Activated CD4-positive, alpha-beta T cell treated with anti-CD3 and anti-CD28 coated beads for 1 hour (primary cell): ENCODE data around the gene FAM180A.
"Not testable (repeated sequence)": the region's sequence is repeated elsewhere in the genome, so short reads cannot be mapped to it uniquely, and the experiment has no call there.

Source experiments
- DNase-seq: peaks from one replicate; pipeline ENCODE4 v3.0.0-alpha.2; 2020

Gene FAM180A

DNA sequence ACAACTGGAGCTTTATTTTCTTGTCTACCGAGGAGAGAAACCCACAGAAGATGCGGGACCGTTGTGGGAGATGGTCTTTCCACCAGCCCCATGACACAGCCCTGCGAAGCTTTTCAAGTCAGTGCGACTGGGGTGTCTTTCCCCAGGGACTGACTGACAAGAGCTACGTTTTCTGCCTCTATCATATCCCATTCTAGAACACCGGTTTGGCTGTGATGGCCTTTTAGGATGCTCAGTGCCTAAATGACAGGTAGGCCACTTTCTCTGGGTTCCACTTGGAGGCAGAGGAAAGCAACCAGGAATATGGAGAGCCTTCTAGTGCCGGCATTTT lies 37.5 kb downstream of the FAM180A start:
- DNase-seq: no peak

DNA sequence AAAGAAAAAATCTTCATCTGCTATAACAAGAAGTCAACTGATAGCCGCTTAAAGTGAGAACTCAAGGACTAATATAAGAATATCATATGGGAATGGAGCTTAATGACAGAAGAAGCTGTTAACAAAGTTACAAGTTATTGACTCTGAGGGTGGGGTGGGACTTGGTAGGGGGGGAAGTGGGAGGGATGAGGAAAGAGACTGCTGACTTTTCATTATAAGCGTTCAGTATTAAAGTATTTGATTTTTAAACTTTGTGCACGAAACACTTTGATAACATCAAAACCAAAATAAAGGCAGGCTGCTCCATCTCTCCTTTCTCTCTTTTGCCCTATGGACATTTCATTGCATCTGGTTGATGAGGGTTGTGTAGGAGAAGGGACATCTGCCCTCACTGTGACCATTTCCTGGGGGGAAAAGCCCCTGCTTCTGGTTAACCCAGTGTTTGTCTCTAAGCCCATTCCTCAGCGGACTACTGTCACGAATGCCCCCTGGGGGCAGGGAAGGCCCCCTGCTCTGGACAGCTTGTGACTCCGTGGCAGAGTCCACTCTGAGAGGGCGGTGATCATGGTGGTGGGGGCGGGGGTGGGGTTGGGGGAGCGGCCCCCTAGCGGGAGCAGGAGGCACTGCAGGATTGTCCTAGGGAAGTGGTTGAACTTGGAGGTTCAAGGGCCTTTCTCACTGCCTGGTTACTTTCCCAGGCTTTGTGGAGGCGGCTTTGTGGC lies 38.0 kb downstream of the FAM180A start:
- DNase-seq: no peak

DNA sequence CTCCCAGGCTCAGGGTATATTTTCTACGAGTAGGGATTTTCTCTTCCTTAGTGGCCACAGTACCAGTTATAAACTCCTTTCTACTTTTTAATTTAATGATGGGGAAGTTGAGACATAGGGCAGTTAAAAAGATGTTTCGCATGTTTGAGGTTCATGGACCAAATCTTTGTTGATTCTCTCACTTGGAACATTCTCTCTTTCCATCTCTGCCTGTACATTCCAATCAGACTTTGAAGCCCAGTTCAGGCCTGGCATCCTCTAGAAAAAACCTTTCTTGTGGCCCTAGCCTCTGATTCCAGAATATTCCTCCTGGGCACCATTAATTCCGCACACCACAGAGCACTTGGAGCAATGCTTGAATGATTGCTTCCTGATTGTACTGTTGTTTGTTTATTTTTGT lies 39.1 kb downstream of the FAM180A start:
- DNase-seq: no peak

DNA sequence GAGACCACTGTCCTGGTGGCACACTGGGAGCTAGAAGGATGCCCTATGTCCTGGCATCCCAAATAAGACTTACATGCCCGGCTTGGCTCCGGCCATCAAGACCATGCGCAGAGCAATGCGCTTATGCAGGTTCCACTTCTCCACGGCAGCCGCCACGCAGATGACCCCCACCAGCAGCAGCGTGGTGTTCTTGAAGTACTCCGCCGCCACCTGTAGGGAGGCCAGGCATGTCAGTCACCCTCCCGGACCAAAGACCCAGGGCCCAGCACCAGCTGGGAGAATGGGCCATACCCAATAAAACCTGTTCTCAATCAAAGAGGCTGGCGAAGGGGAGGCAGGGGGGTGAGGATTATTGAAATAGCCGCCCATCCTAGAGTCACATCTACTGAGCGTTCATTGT lies 40.6 kb downstream of the FAM180A start:
- DNase-seq: no peak

DNA sequence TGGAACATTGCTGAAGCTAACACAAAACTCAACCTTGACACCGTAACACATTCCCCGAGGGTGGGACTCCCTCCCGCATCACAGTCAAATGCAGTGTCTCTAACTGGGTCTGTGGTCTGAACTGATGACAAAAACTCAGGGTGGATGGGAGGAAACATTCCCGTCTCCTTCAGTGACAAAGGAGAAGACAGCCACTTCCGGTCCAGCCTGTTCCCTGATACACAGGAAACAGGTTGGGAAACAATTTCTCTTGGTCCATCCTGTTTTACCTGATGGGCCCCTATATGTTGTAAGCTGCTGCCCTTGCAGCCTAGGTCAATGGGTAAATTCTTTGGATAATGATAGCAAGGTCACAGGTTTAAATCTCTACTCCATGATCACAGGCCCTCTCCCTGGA lies 41.0 kb downstream of the FAM180A start:
- no peak for DNase-seq

DNA sequence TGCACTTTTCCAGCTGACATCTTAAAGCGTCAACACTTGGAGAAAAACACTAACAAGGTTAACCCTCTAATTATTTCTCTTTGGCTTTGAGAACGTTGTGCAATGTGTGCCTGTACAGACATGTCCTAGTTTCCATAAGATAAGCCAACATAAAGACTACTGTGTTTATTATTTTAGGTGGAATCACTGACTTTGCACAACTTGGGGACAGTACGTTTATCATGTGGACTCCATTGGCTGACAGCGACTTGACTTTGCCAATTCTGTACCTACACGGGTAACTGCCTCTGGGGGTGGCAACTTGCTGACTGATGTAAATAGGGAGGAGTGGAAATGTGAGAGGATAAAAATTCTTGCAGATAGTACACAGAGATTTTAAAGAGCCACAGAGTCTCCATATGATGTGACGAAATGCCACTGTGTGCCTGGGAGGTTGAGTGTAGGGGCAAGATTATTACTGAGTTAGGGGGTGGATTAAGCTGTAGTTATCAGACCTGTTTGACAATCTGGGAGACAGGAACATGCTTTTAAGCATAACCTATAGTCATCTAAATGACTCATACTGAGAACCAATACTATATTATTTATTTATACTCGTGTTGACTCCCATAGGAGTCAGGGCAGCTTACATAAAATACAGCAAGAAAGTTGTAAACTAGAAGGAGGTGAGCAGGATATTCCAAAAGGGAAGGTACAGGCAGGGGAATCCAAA lies 41.6 kb downstream of the FAM180A start:
- no peak for DNase-seq

DNA sequence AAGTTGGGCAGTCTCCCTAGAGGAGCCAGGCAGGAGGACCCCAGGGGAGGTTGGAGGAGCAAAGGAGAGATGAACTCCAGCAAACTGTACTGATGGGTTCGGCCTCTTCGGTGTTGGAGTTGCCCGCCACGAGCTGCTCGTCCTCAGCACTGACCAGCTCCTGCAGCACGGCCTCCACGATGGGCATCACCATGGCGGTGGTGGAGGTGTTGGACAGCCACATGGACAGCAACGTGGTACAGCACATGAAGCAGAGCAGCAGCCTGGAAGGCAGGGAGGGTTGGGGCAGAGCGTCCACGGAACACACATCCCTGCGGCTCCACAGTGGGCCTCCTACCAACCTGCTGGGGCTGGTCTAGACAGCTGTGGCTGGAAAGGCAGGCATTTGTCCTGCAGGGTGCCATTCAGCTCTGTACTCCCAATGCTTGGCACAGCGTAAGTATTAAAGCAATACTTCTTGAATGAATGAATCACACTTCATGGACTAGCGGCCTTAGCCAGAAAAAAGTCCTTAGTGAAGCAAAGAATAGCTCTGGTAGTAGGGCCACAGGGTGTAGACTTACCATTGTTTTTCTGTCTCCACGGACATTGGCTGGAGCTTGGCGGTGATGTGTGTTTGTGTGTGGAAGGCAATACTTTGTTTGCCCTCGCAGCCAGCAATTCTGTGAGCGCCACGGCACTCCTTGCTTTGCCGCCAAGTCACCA lies 42.4 kb downstream of the FAM180A start:
- DNase-seq: no peak

DNA sequence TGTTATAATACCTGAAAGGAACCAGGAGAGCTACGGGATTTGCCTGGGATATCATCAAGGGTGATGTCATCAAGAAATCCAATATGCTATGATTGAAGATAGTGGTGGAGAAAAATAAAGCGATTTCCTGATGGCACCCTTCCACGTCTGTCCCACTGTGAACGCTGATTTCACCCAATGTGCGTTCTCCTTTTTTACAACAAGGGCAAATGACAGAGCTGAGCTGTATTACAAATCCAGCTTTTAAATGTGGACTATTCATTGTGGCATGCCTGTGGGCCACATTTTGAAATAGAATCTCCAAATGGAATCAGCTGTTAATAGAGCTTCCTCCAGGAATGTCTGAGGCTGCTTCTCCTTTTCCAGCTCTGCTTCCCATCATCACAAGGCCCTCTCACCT lies 43.9 kb downstream of the FAM180A start:
- no peak for DNase-seq

DNA sequence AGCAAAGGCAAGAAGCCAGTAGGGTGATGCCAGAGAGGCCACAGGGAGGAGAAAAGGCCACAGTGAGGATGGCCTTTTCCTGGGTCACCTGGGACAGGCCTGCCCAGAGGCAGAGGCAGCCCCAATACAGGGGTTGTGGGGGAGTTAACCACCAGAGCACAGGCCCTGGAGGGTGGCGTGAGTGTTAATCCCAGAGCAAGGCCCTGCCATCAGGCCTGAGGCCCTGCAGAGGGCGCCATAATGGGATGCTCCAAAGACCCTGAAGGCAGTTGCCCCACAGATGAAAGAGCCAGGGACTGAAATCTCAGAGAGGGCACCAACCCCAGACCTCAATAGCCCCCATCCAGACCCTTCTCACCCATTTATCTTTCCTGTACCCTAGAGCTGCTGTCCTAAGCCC lies 44.5 kb downstream of the FAM180A start:
- DNase-seq: no peak

DNA sequence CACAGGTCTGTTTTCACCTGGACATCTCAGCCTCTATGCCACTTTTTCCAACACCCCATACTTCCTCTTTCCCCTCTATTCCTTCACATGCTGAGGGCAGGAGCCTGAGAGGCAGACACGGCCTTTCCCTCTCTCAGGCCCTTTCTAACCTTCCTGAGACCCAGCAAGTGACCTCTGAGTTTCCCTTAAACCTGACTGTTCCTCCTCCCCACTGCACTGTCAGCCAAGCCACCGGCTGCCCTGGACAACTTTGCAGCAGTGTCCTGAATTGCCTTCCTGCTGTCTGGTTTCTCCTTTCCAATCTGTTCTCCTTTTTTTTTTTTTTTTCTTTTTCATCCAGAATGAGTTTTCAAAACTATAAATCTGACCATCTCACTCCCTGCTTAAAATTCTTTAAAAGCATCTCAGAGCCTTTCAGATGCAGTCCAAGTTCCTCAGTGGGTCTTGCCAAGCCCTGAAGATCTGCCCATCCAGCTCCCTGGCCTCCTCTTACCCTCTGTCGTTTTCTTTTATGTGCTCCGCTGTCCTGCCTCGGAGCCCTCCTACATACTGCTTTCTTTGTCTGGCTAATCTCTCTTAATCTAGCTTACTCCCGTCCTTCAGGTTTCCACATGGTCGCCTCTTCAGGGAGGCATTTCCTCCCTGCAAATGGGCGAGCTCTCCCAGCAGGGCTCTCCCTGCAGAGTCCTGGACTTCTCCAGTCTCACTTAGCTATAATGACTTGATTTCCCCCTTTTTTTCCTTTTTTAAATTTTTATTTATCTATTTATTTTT lies 51.1 kb downstream of the FAM180A start:
- no peak for DNase-seq

DNA sequence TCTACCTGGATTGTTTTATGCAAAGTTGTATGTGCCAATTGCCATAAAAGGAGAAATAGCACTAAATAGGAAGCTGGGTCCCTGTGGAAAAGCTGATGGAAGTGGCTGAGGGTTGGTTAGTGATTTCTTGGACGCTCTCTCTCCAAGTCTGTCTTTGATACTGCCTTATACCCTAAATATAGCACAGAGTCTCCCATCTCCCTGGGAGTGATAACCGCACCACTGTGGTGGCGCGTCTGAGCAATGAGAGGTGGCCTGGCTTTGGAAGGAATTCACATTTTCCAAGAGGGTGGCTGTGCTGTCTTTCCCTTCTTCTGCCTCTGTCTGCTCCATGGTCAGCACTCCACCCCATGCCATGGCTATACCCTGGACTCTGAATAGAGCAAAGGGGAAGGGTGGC lies 55.1 kb downstream of the FAM180A start:
- no peak for DNase-seq

DNA sequence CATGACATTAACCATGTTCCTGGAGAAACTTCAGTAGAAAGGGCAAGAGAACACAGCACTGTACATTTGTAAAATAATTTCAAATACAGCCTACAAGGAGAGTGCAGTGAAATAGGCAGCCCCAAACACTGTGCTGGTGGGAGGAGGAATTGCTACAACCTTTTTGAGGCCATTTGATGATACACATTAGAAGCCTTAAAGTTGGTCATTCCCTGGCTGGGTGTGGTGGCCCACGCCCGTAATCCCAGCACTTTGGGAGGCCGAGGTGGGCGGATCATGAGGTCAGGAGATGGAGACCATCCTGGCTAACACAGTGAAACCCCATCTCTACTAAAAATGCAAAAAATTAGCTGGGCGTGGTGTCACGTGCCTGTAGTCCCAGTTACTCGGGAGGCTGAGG lies 56.0 kb downstream of the FAM180A start:
- not testable (repeated sequence) for DNase-seq

DNA sequence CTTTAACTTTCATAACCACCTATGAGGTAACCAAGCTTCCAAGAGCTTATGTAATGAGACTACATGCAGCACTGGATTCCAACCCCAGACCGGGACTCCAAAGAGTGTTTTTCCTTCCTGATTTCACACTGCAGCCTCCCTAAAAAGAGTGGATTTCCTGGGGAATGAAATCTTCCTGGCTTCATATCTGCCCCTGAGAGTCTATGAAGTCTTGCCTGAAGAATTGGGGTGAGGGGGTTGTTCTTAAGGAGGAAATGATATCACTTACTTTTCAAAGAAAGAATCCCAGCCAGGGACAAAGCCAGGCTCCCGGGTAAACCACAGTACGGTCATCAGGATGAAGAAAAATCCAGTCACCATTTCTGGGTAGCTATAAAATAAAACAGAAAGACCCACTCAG lies 56.6 kb downstream of the FAM180A start:
- DNase-seq: no peak

DNA sequence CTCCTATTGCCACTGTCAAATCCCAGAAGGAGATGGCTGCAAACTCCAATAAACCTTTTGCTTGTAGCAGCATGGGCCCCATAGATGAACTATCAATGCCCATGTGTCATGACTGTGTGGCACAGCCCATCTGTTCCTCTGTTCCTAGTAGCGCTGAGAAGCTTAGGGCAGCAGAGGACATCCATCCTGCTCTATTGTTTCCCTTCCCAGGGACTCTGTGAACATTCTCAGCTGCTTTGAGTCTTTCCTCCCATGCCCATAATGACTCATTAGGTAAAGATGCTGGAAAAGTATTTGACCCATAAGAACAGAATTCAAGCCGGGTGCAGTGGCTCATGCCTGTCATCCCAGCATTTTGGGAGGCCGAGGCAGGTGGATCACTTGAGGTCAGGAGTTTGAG lies 58.0 kb downstream of the FAM180A start:
- no peak for DNase-seq

DNA sequence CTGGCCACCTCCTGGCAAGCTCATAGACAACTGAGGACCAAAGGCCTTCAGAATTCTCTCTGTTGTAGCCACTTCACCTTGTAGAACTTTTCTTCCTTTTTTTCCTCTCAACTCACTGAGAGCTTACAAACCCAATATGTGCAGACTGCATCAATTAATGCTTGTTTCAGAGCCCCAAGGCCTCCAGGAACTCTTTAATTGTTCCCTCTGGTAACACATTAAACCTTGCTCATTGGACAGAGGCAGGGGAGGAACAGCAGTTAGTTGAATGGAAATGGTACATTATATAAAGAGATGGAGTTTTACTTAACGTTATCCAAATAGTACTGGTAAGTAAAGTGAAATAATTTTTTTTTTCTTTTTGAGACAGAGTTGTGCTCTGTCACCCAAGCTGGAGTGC lies 61.1 kb downstream of the FAM180A start:
- DNase-seq: no peak

DNA sequence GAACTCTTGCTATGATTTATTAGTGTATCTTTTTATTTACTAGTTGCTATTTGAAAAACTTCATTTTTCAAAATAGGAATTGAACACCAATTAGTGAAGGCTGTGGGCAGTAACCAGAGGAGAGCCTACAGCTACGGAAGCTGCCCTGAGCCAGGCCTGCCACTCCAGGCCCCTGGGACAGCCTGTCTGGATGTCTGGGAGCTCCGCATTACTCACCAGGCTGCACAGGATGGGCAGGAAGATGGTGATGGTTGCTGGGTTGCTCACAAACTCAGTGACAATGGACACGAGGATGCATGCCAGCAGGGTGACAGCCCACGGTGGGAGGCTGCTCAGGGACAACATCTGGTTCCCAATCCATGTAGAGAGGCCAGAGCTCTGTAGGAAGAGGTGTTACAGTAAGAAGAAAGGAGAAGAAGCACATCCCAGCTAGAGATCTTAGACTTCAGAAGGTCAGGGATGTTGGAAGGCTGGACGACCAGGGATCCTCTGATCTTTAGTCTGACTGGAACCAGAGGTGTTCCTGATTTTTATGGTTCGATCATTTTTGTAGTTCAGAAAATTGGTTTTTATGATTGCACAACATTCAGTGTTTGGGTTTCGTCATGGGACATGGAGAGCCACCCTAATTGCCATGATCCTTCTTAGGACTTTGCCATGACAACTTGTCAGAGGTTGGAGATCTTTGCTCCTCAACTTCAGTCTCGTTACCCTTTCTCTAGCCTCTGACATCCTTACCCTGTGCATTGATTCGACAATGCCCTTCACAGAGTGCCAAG lies 63.1 kb downstream of the FAM180A start:
- no peak for DNase-seq

DNA sequence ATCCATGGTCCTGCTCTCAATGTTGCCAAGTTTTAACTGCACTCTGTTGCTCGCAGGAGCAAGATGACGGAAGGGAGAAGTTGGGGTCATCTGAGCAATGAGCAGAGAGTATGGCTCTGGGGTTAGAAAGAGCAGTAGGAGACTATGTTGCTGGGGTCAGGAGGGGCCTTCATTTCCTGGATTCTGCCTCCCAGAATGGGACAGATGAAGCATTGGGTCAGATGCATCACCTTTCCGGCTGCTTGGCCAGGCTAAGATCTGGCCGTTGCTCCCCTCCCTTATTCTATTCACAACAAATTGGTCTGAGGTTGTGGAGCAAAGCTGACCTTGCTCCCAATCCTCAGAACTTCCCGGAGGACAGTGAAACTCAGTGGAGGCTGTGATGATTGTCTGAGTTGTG lies 63.9 kb downstream of the FAM180A start:
- DNase-seq: no peak

DNA sequence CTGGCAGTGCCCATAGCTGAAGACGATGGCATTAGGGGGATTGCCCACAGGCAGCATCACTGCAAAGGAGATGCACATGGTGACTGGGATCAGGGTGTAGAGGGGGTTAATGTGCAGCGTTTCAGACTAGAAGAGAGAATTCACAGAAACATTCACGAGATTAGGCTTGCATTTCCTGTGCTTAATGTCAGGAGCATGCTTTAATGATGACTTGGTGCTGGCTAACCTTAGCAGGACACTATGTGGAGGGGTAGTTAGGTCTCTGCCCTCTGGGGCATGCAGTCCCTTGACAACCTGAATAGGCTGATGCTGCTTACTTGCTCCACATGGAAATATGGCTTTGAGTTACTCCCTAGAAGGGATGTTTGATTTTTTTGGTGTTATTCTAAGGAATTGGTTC lies 64.5 kb downstream of the FAM180A start:
- DNase-seq: no peak

DNA sequence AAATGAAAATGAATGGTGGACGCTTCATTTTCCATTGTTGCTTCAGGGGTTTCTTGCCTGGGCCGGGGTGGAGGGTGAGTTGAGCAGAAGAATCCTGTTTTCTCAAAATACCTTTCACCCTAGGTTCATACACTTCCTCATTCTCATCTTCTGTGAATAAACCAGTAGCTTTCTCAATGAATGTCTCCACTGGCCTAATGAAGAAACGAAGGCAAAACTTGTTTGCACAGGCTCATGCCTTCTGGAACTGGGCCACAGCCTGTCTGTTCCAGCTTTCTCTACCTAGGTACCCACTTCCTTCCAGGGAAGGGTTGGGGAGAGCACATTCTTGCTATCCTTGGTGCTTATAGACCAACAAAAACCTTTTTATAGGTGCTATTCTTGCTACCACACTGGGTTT lies 65.0 kb downstream of the FAM180A start:
- no peak for DNase-seq

DNA sequence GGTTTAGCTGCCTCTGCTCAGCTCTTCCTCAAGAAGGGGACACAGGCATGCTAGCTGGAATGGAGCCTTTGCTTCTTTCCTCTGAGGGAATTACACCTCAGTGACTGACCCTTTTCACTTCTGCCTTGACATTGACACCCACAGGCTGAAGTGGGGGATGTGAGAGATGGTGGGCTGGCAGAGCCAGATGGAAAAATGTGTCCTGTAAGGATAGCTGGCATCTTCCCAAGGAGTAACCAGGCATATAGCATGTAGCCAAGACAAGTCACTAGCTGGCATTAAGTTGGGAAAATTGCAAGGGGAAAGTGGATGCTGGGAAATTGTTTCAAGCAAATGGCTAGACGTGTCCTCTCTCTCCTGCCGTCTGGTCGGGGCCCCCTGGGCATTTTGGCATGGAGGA lies 66.4 kb downstream of the FAM180A start:
- DNase-seq: no peak

DNA sequence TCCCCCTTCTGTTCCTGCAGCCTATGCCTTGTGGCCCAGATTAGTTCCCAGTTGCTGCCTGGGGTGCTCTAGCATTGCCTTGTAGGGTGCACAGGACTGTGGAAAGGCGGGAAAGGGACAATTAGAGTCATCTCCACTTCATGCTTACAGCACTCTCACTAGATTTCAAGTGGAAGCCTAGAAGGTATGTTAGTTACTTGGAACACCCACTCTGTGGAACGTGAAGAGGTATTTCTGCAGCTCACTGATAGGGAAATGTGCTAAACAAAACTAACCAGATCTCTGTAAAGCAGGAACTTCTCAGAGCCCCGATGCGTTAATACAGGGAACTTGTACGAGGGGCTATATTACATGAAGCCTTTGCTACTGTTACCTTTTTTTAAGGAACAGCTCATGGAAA lies 66.9 kb downstream of the FAM180A start:
- no peak for DNase-seq
